Frontal cortex (tissue), 4 donors: ENCODE measurements around the gene BZW2. TPM values are rescaled to one million over a fixed set of nuclear protein-coding genes. Genes with fewer than 3 reads are reported as not detected.
A peak's percentile ranks its signal among the peaks of the same experiment; 100 is the strongest.
"Not testable (repeated sequence)": the region's sequence is repeated elsewhere in the genome, so short reads cannot be mapped to it uniquely, and the experiment has no call there.

Source experiments
- DNase-seq, 2 donors: peaks; one replicate each; pipeline ENCODE4 v3.0.0; 2012; ENCODE audit warnings: low spot score in 2 of 2
- FAIRE-seq: peaks from 2 replicates; lab custom pipeline; 2012; peaks lifted over from hg19 to GRCh38; lab: Jason Lieb, UNC
- total RNA-seq: library from RNA; depleted of rRNA; stranded (reverse); fragments of >200 nt; gene quantifications from one replicate; pipeline ENCODE4 v1.2.3, GENCODE V29; 2014
- donor health status: control.
- donor health status: control.
- donor health status: control.

The BZW2 gene
- total RNA-seq, 1 donor from 2014 or later = 101 TPM

GRCh38 chr7:16669581-16669980, 23.6 kb downstream of the BZW2 start:
- DNase-seq (peak in 1 of 2 donors; percentile 16), FAIRE-seq (no peak)

GRCh38 chr7:16670021-16670420, 24.0 kb downstream of the BZW2 start:
- no peak for FAIRE-seq
- DNase-seq = no peak

GRCh38 chr7:16670731-16671344, 24.9 kb downstream of the BZW2 start:
- DNase-seq (no peak), FAIRE-seq (no peak)

GRCh38 chr7:16671811-16672210, 25.8 kb downstream of the BZW2 start:
- FAIRE-seq = no peak

GRCh38 chr7:16675277-16675676, 29.3 kb downstream of the BZW2 start:
- no peak for DNase-seq

More at GRCh38 chr7:16671811-16672210, 25.8 kb downstream of the BZW2 start:
- DNase-seq = no peak

GRCh38 chr7:16677978-16678494, 32.1 kb downstream of the BZW2 start:
- no peak for FAIRE-seq
- DNase-seq = no peak

More at GRCh38 chr7:16675277-16675676, 29.3 kb downstream of the BZW2 start:
- no peak for FAIRE-seq

GRCh38 chr7:16678645-16679566, 32.9 kb downstream of the BZW2 start:
- DNase-seq, FAIRE-seq: not testable (repeated sequence)

- no peak for FAIRE-seq
- no peak for DNase-seq
Measured at GRCh38 chr7:16684935-16685334, 39.0 kb downstream of the BZW2 start.

- no peak for FAIRE-seq
- no peak for DNase-seq
Measured at GRCh38 chr7:16685535-16685934, 39.6 kb downstream of the BZW2 start.

- FAIRE-seq (no peak), DNase-seq (no peak)
Measured at GRCh38 chr7:16688249-16688648, 42.3 kb downstream of the BZW2 start.

- FAIRE-seq (no peak), DNase-seq (no peak)
Measured at GRCh38 chr7:16691241-16691640, 45.3 kb downstream of the BZW2 start.

GRCh38 chr7:16693601-16694318, 47.8 kb downstream of the BZW2 start:
- DNase-seq (no peak), FAIRE-seq (no peak)

GRCh38 chr7:16694806-16695205, 48.8 kb downstream of the BZW2 start:
- no peak for DNase-seq
- FAIRE-seq = no peak

GRCh38 chr7:16695621-16696237, 49.7 kb downstream of the BZW2 start:
- peak in 1 of 2 donors; percentile 9 for DNase-seq
- no peak for FAIRE-seq

GRCh38 chr7:16697507-16698199, 51.7 kb downstream of the BZW2 start:
- DNase-seq (no peak), FAIRE-seq (no peak)

GRCh38 chr7:16698200-16698905, 52.4 kb downstream of the BZW2 start:
- no peak for FAIRE-seq
- no peak for DNase-seq

- DNase-seq (no peak), FAIRE-seq (no peak)
Measured at GRCh38 chr7:16702441-16702840, 56.5 kb downstream of the BZW2 start.

- DNase-seq = no peak
- FAIRE-seq = no peak
Measured at GRCh38 chr7:16708511-16708910, 62.5 kb downstream of the BZW2 start.

- DNase-seq = no peak
Measured at GRCh38 chr7:16708980-16709379, 63.0 kb downstream of the BZW2 start.

More at GRCh38 chr7:16708980-16709379, 63.0 kb downstream of the BZW2 start:
- no peak for FAIRE-seq
